Pancreas (tissue), 10 donors: ENCODE measurements around the gene TNFSF4. TPM values are rescaled to one million over a fixed set of nuclear protein-coding genes. Genes with fewer than 3 reads are reported as not detected.

Experiments used
- ATAC-seq, 4 donors: fragments of 200-7000 bp; cut with Tn5 transposase; one replicate each; pipeline versions ENCODE4 v1.8.0 to v1.9.1; 2020; ENCODE audit warnings: mild to moderate bottlenecking in 4 of 4, moderate library complexity in 4 of 4
- DNase-seq, 6 donors: peaks; one replicate each; pipeline ENCODE4 v3.0.0-alpha.2; 2020
- FAIRE-seq: peaks from 2 replicates; lab custom pipeline; 2012; peaks lifted over from hg19 to GRCh38; lab: Jason Lieb, UNC
- H3K27ac ChIP-seq, 4 donors: fragments of 200-600 bp; sonication (generic); 1 replicate in 3 of 4; 2 replicates in 1 of 4; pipeline versions ENCODE4 v1.5.0 to v1.8.0; 2020
- H3K27me3 ChIP-seq, 4 donors: fragments of 200-600 bp; one replicate each; pipeline ENCODE4 v1.8.0; 2021
- H3K36me3 ChIP-seq, 3 donors: fragments of 200-600 bp; sonication (generic) in 1 of 3; one replicate each; pipeline versions ENCODE4 v1.5.0 to v1.8.0; 2020 to 2021
- H3K4me1 ChIP-seq, 3 donors: fragments of 200-600 bp; one replicate each; pipeline ENCODE4 v1.8.0; 2021
- H3K4me3 ChIP-seq, 4 donors: fragments of 200-600 bp; sonication (generic) in 2 of 4; one replicate each; pipeline versions ENCODE4 v1.5.0 to v1.8.0; 2020 to 2021
- H3K9me3 ChIP-seq, 4 donors: fragments of 200-600 bp; one replicate each; pipeline ENCODE4 v1.8.0; 2021
- WGBS, 2 donors: extraction: QIAGEN DNeasy Blood & Tissue Kit; methylation state at CpG; one replicate each; pipeline ENCODE4 v1.1.7; 2013; 5-methylcytosine and 5-hydroxymethylcytosine counted together
- intact Hi-C, 3 donors: fragments of 100-400 bp; cut with DNase I; formaldehyde crosslinking; loops; one replicate each; pipeline versions ENCODE4 v1.11.1 to v1.14.2; 2022
- polyA plus RNA-seq, 2 donors: library from polyadenylated mRNA; stranded (reverse); fragments of 200-250 nt; gene quantifications; one replicate each; pipeline ENCODE4 v1.2.3, GENCODE V29; 2013
- total RNA-seq, 6 donors: library from RNA; stranded (reverse); fragmentation: NEBNext Ultra II Directional in 4 of 6; extraction: Animal tissue kit (Norgen Biotek cat#: 25700) in 4 of 6; gene quantifications; one replicate each; pipeline versions ENCODE4 v1.2.1 to v1.2.4, GENCODE V29; 2021 to 2023
- TF ChIP-seq, protein P1 (sequence below), 4 donors: fragments of 200-600 bp; sonication (generic) in 3 of 4; IDR thresholded peaks; one replicate each; pipeline versions ENCODE4 v1.5.0 to v1.8.0; 2021; ENCODE audit warnings: antibody characterized with exemption in 4 of 4
- donor health status: healthy with polysubstance abuse.
- donor health status: DM: no; HTN: no; CAD: no; lungs with moderate emphysema.
- donor health status: DM: no; HTN: no; CAD: no.
- donor health status: control.
- donor health status: control.
- donor health status: Bipolar disorder and iron deficiency.
- donor health status: DM: yes; HTN: yes; CAD: no.
- donor health status: DM: no; HTN: no; CAD: no.
- donor health status: DM: no; HTN: no; CAD: no.
- donor health status: DM: yes; HTN: yes; CAD: no.

Gene TNFSF4
- total and polyA plus RNA-seq, 8 donors, result 0.25 to 1.1 (median 0.45) TPM

DNA sequence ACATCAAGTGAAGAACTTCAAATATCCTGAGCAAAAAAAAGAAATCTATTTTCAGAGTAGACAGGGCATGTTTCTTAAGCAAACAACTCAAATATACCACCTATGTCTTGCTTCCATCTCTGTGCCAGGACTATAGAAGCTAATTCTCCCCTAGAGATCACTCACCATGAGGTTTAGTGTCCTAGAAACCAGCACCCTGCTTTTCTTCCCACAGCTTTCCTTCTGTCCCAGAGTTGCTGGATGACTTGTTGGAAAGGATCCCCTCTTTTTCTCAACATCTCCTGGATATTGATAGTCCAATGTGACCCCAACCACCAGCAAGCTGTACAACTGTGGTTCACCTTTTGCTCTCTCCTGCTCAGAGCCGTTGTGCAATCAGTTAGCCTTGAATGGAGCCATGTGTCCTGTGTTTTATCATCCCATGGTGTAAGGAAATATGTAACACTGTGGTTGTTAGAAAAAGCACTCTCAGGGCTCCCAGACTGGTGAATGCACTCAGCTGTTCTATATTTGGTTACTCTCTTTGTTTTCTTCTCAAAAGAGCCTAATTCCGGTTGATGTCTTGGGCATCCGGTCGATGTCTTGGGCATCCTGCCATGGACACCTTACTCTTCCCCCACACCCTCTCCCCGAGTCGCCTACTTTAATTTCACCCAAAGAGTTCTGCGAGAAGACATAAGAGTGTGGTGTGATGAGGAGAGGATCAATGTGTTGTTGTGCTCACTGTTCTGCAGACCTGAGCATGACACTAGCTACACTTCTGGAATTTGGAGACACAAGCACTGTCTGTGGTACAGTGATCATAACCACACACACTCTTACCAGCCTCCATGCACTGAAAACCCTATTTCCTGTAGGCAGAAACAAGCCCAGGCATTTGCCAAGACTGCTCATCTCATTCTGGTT lies 1.7 kb downstream of the TNFSF4 start:
- Histone ChIP-seq H3K4me3 (no peak overlapping the region), H3K36me3 (no peaks in the 10 kb centered on the region), H3K9me3 (no peaks in the 10 kb centered on the region), H3K4me1 (peaks cover 0 to 11% (median 3%) of the 10 kb centered on the region in 3 donors), H3K27ac (no peak overlapping the region), H3K27me3 (no peaks in the 10 kb centered on the region)
- no peak for DNase-seq
- FAIRE-seq, result no peak
- intact Hi-C loops, result loop anchor here in 1 of 3 donors (10.0 kb wide), 1 partner anchor 461 kb away; no protein-coding TSS in a partner anchor
- peak in 3 of 4 donors; percentile 63 to 65 (median 65) for ATAC-seq
- WGBS, 2 donors, result 72 to 74% methylated on average over 7 of the region's 7 CpGs
- TF ChIP-seq, protein P1, sequence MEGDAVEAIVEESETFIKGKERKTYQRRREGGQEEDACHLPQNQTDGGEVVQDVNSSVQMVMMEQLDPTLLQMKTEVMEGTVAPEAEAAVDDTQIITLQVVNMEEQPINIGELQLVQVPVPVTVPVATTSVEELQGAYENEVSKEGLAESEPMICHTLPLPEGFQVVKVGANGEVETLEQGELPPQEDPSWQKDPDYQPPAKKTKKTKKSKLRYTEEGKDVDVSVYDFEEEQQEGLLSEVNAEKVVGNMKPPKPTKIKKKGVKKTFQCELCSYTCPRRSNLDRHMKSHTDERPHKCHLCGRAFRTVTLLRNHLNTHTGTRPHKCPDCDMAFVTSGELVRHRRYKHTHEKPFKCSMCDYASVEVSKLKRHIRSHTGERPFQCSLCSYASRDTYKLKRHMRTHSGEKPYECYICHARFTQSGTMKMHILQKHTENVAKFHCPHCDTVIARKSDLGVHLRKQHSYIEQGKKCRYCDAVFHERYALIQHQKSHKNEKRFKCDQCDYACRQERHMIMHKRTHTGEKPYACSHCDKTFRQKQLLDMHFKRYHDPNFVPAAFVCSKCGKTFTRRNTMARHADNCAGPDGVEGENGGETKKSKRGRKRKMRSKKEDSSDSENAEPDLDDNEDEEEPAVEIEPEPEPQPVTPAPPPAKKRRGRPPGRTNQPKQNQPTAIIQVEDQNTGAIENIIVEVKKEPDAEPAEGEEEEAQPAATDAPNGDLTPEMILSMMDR (IDR thresholded peaks at IDR 0.05), result no peak

DNA sequence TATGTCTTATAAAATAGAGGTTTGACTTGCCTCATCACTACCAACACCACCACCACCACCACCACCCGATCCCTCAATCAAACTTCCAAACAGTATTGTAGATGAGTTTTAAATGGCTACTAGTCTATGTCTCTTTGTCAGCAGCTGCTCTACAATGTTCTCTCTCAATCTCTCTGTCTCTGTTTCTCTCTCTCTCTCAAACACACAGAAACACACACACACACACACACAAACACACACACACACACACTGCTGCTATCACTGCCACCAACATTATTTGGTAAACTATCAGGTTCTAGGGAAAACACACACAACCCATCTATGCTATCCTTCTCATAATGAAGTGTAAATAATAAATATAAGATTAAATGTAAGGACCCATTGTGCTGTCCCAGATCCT lies 2.4 kb downstream of the TNFSF4 start:
- Histone ChIP-seq H3K4me1 (peaks cover 0 to 11% (median 3%) of the 10 kb centered on the region in 3 donors), H3K27me3 (no peaks in the 10 kb centered on the region), H3K27ac (no peak overlapping the region), H3K9me3 (no peaks in the 10 kb centered on the region), H3K36me3 (no peaks in the 10 kb centered on the region), H3K4me3 (no peak overlapping the region)
- ATAC-seq (no peak), DNase-seq (no peak), FAIRE-seq (no peak)
- TF ChIP-seq, protein P1 (IDR thresholded peaks at IDR 0.05), result no peak
- 89 to 96% methylated on average over 1 of the region's 1 CpG for WGBS, 2 donors
- intact Hi-C loops, result loop anchor here in 2 of 3 donors (5.0 to 10.0 kb wide), 2 partner anchors 382 to 460 kb away; no protein-coding TSS in a partner anchor

GRCh38 chr1:173202424-173203145 lies 4.5 kb downstream of the TNFSF4 start:
- H3K9me3 ChIP-seq, result no peaks in the 10 kb centered on the region
- H3K4me1 ChIP-seq, result no peaks in the 10 kb centered on the region
- WGBS, 2 donors, result 22 to 32% methylated on average over 5 of the region's 5 CpGs
- H3K27me3 ChIP-seq, result no peaks in the 10 kb centered on the region
- intact Hi-C loops, result loop anchor here in 2 of 3 donors (5.0 to 10.0 kb wide), 2 partner anchors 380 to 458 kb away; no protein-coding TSS in a partner anchor
- peak; percentile 56 to 86 (median 84) for ATAC-seq
- H3K4me3 ChIP-seq, result no peak overlapping the region
- no peak overlapping the region for H3K27ac ChIP-seq
- TF ChIP-seq, protein P1 (IDR thresholded peaks at IDR 0.05), result peak in 3 of 4 donors; percentile 34 to 51 (median 45)
- peak in 3 of 6 donors; percentile 11 to 27 (median 26) for DNase-seq
- H3K36me3 ChIP-seq, result no peaks in the 10 kb centered on the region
- peak; percentile 77 for FAIRE-seq

- TF ChIP-seq, protein P1 (IDR thresholded peaks at IDR 0.05), result no peak
- DNase-seq, result no peak
- WGBS, 2 donors, result 66 to 79% methylated on average over 1 of the region's 1 CpG
- Histone ChIP-seq H3K27me3 (no peaks in the 10 kb centered on the region), H3K27ac (no peak overlapping the region), H3K4me3 (no peak overlapping the region), H3K4me1 (no peaks in the 10 kb centered on the region), H3K36me3 (no peaks in the 10 kb centered on the region), H3K9me3 (no peaks in the 10 kb centered on the region)
- no peak for FAIRE-seq
- peak in 1 of 4 donors; percentile 32 for ATAC-seq
- intact Hi-C loops, result loop anchor here in 2 of 3 donors (5.0 to 10.0 kb wide), 2 partner anchors 380 to 457 kb away; no protein-coding TSS in a partner anchor
These were observed 5.2 kb downstream of the TNFSF4 start for GRCh38 chr1:173201969-173202368.
